ENCODE measurements around the gene WDR45. TPM values are rescaled to one million over a fixed set of nuclear protein-coding genes. Genes with fewer than 3 reads are reported as not detected.

The WDR45 gene
- total and polyA plus RNA-seq, 2 experiments from 2014 or later: 28.8 to 36.2 TPM

GRCh38 chrX:49117581-49117980, 37.9 kb upstream of the WDR45 start:
- Histone ChIP-seq H3K27me3 (ENCODE audit: insufficient read depth) (no peaks in the 10 kb centered on the region), H3K36me3 (ENCODE audit: insufficient read depth) (no peaks in the 10 kb centered on the region), H3K9me2 (ENCODE audit: insufficient read depth) (no peaks in the 10 kb centered on the region), H2AFZ (no peak overlapping the region), H3K4me3 (no peak overlapping the region), H3K27ac (ENCODE audit: low read depth) (no peak overlapping the region), H3K4me1 (ENCODE audit: insufficient read depth) (no peaks in the 10 kb centered on the region), H4K20me1 (replicated peaks; ENCODE audit: insufficient read depth) (no peaks in the 10 kb centered on the region), H3K4me2 (no peak overlapping the region), H3F3A (replicated peaks; ENCODE audit: low read depth) (no peaks in the 10 kb centered on the region), H3K79me2 (replicated peaks; ENCODE audit: insufficient read depth) (no peaks in the 10 kb centered on the region; the same call in 1 of the 2 replicates)
- no peaks in the 10 kb centered on the region for H3K4me1 Mint-ChIP-seq
- no peak for TF ChIP-seq JUNB (IDR thresholded peaks at IDR 0.05; ENCODE audit: unreplicated experiment)
- TF ChIP-seq, protein P1, sequence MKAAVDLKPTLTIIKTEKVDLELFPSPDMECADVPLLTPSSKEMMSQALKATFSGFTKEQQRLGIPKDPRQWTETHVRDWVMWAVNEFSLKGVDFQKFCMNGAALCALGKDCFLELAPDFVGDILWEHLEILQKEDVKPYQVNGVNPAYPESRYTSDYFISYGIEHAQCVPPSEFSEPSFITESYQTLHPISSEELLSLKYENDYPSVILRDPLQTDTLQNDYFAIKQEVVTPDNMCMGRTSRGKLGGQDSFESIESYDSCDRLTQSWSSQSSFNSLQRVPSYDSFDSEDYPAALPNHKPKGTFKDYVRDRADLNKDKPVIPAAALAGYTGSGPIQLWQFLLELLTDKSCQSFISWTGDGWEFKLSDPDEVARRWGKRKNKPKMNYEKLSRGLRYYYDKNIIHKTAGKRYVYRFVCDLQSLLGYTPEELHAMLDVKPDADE (IDR thresholded peaks at IDR 0.05): no peak
- TF ChIP-seq STAT1 (IDR thresholded peaks at IDR 0.05; ENCODE audit: unreplicated experiment): no peak
- no peak for TF ChIP-seq REST (IDR thresholded peaks at IDR 0.05; ENCODE audit: unreplicated experiment)
- TF ChIP-seq CTCF (conservative IDR thresholded peaks at IDR 0.05; ENCODE audit: low read depth in 2 of 2): no peak
- peaks cover 1% of the 10 kb centered on the region for H3K27me3 Mint-ChIP-seq (ENCODE audit: insufficient read depth, low read depth, poor library complexity)
- no peak for ATAC-seq
- H3K27ac Mint-ChIP-seq: no peak overlapping the region
- DNase-seq (ENCODE audit: low spot score): no peak
- no peak overlapping the region for H3K4me3 Mint-ChIP-seq
- no peaks in the 10 kb centered on the region for H3K9me3 Mint-ChIP-seq
- peaks cover 40% of the 10 kb centered on the region for H3K36me3 Mint-ChIP-seq (ENCODE audit: low read depth)

DNA sequence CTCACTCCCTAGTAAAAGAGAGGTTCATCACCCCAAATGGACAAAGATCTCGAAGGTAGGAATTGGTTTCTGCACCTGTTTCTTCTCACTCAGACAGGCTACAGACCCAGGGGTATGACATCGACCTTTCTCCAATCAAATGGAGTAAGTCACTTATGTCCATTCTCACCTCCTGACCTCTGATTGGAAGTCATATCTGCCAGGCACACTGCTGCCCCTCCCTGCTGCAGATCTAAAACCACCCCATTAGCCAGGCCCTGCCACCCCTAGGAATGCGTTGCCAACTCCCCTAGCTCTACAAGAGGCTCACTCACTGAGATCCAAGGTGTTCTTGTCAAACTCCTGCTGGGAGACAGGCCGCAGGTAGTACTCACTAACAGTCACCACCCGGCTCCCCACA, 37.0 kb upstream of the WDR45 start:
- DNase-seq (ENCODE audit: low spot score): no peak
- no peaks in the 10 kb centered on the region for H3K9me3 Mint-ChIP-seq
- Histone ChIP-seq H2AFZ (no peak overlapping the region), H3K36me3 (ENCODE audit: insufficient read depth) (no peaks in the 10 kb centered on the region), H3K9me2 (ENCODE audit: insufficient read depth) (no peaks in the 10 kb centered on the region), H3K27me3 (ENCODE audit: insufficient read depth) (no peaks in the 10 kb centered on the region), H3F3A (replicated peaks; ENCODE audit: low read depth) (no peaks in the 10 kb centered on the region), H3K79me2 (replicated peaks; ENCODE audit: insufficient read depth) (no peaks in the 10 kb centered on the region), H3K4me3 (no peak overlapping the region), H3K4me2 (no peak overlapping the region), H3K27ac (ENCODE audit: low read depth) (no peak overlapping the region), H3K4me1 (ENCODE audit: insufficient read depth) (no peaks in the 10 kb centered on the region), H4K20me1 (replicated peaks; ENCODE audit: insufficient read depth) (no peaks in the 10 kb centered on the region)
- no peak overlapping the region for H3K27ac Mint-ChIP-seq
- TF ChIP-seq, protein P1 (IDR thresholded peaks at IDR 0.05): no peak
- TF ChIP-seq EZH2 (IDR thresholded peaks at IDR 0.05; ENCODE audit: low read depth, unreplicated experiment): no peak
- no peak for TF ChIP-seq ZNF114 (CRISPR knock-in tag; IDR thresholded peaks at IDR 0.05)
- peaks cover 41% of the 10 kb centered on the region for H3K36me3 Mint-ChIP-seq (ENCODE audit: low read depth)
- peaks cover 1% of the 10 kb centered on the region for H3K27me3 Mint-ChIP-seq (ENCODE audit: insufficient read depth, low read depth, poor library complexity)
- no peaks in the 10 kb centered on the region for H3K4me1 Mint-ChIP-seq
- H3K4me3 Mint-ChIP-seq: no peak overlapping the region; the same call in 2 of the 3 replicates
- ATAC-seq: no peak
